ENCODE results near the gene CDKN2C. TPM values are rescaled to one million over a fixed set of nuclear protein-coding genes. Genes with fewer than 3 reads are reported as not detected.

Gene CDKN2C
- total RNA-seq, 2 donors from 2014 or later = 8.1 to 21.4 TPM

GRCh38 chr1:50959303-50959912 is 10.6 kb upstream of the CDKN2C start:
- Histone ChIP-seq H3K27ac (peak overlapping the region; percentile 88), H3K4me3 (peak overlapping the region; percentile 75), H3K36me3 (no peaks in the 10 kb centered on the region), H3K4me1 (no peaks in the 10 kb centered on the region), H3K9ac (ENCODE audit: low read depth in 2 of 2, low read length in 2 of 2) (peak overlapping the region; percentile 80 to 92), H3K27me3 (no peaks in the 10 kb centered on the region), H3K9me3 (no peaks in the 10 kb centered on the region)
- peak; percentile 39 for DNase-seq
- intact Hi-C loops (cut with DNase I) = no loop called here
- TF ChIP-seq CTCF (IDR thresholded peaks at IDR 0.05) = no peak

DNA sequence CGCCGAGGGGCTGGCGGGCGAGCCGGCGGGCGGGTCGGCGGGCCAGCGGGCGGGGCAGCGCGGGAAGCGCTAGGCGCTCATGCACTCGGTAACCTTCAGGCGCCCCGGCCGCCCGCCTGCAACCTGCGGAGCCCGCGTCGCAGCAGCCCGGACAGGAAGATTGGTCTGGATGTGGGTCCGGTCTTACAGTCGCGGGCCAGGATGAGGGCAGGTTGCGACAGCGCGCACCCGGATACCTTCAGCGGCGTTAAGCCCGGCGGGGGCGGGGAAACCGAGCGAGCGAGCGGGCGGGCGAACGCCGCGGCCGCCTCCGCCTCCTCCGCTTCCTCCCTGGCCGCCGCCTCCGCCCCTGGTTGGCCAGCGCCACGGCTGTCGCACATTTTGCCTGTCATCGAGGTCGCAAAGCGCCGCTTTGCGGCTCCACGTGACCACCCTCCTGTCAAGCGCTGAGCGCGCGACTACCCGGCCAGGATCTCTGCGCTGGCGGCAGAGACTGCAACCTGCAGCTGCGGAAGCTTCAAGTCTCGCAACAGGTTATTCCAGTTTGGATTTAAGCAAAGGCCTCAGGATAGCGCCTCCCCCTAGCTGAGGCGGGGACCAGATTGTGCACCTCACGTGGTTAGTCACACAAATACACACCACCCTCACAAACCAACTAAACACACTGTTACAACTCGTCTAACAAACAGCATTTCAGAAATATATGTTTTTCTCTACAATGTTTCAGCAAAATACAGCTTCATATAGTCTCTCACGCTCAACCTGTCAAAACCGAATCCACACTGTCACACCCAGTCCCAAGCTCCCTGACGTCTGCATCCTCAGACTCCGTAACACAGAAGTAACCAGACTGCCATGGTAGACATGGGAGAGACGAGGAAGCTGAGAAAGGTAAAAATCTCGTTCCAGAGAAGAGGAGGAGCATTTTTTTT is 9.9 kb upstream of the CDKN2C start, which contains the start of gene FAF1:
TSS of gene FAF1 (minus strand) at position 355 of the 932 bp plus-strand sequence. CDS start 456 bp downstream, outside the sequence.
- DNase-seq = peak; percentile 98
- peak; percentile 30 for TF ChIP-seq CTCF (IDR thresholded peaks at IDR 0.05)
- Histone ChIP-seq H3K36me3 (no peaks in the 10 kb centered on the region), H3K27me3 (no peaks in the 10 kb centered on the region), H3K27ac (peak within 1 kb of the TSS; percentile 88), H3K9ac (ENCODE audit: low read depth in 2 of 2, low read length in 2 of 2) (peak within 1 kb of the TSS; percentile 80 to 96), H3K9me3 (no peaks in the 10 kb centered on the region), H3K4me1 (no peaks in the 10 kb centered on the region), H3K4me3 (peak within 1 kb of the TSS; percentile 75)
- intact Hi-C loops (cut with DNase I) = no loop called here

DNA sequence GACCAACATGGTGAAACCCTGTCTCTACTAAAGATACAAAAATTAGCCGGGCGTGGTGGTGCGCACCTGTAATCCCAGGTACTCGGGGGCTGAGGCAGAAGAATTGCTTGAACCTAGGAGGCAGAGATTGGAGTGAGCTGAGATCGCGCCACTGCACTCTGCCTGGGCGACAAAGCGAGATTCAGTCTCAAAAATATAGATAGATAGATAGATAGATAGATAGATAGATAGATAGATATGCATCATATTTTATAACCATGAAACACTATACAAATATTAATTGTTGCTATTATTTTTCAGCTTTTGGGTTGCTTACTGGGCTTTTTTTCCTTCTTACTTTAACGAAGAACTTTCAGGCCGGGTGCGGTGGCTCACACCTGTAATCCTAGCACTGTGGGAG is 5.2 kb upstream of the CDKN2C start:
- Histone ChIP-seq H3K9ac (ENCODE audit: low read depth in 2 of 2, low read length in 2 of 2) (no peak overlapping the region), H3K27ac (no peak overlapping the region), H3K9me3 (no peaks in the 10 kb centered on the region), H3K27me3 (no peaks in the 10 kb centered on the region), H3K36me3 (no peaks in the 10 kb centered on the region), H3K4me3 (no peak overlapping the region), H3K4me1 (no peaks in the 10 kb centered on the region)
- intact Hi-C loops (cut with DNase I) = no loop called here
- no peak for TF ChIP-seq CTCF (IDR thresholded peaks at IDR 0.05)
- DNase-seq = no peak

GRCh38 chr1:50966991-50967390 is 3.1 kb upstream of the CDKN2C start:
- DNase-seq = no peak
- peak overlapping the region in 1 of 2 donors; percentile 88 for H3K9ac ChIP-seq (ENCODE audit: low read depth in 2 of 2, low read length in 2 of 2)
- intact Hi-C loops (cut with DNase I) = no loop called here

More at GRCh38 chr1:50966991-50967390, 3.1 kb upstream of the CDKN2C start:
- no peaks in the 10 kb centered on the region for H3K4me1 ChIP-seq
- no peak overlapping the region for H3K4me3 ChIP-seq
- H3K9me3 ChIP-seq = no peaks in the 10 kb centered on the region
- no peaks in the 10 kb centered on the region for H3K36me3 ChIP-seq
- H3K27ac ChIP-seq = peak overlapping the region; percentile 92
- TF ChIP-seq CTCF (IDR thresholded peaks at IDR 0.05) = no peak
- no peaks in the 10 kb centered on the region for H3K27me3 ChIP-seq
